SK-N-SH (cell line): ENCODE data around the gene NSMCE1. TPM values are rescaled to one million over a fixed set of nuclear protein-coding genes. Genes with fewer than 3 reads are reported as not detected.

ENCODE experiments used
- CTCF ChIA-PET: fragments of 300-600, 350-600 bp; formaldehyde crosslinking; extraction: SDS; loops from one replicate; lab custom pipeline; 2021; lab: Yijun Ruan, JAX
- POLR2A ChIA-PET: fragments of 350-600 bp; sonication (Branson Sonifier 250); formaldehyde crosslinking; extraction: SDS; loops from one replicate; lab custom pipeline; 2020; ENCODE audit warnings: antibody characterized with exemption, inconsistent platforms; lab: Yijun Ruan, JAX
- DNase-seq: peaks from one replicate; pipeline ENCODE4 v3.0.0; 2012
- H2AFZ ChIP-seq: fragments of 200-600 bp; sonication (generic); 2 replicates; pipeline ENCODE4 v1.8.1; 2016; ENCODE audit warnings: antibody characterized with exemption, mild to moderate bottlenecking, low read depth
- H3F3A ChIP-seq: fragments of 200-600 bp; sonication (generic); replicated peaks from 2 replicates; pipeline ENCODE3; 2016; ENCODE audit warnings: antibody characterized with exemption, mild to moderate bottlenecking; ENCODE audit not compliant: insufficient read depth
- H3K27ac ChIP-seq, 2 experiments: fragments of 200-500 bp in 1 of 2; fragments of 200-600 bp in 1 of 2; sonication (Bioruptor generic) in 1 of 2; sonication (generic), shearing (Covaris generic) in 1 of 2; 2 replicates each; pipeline versions ENCODE4 v1.5.1 to v1.6.1; 2014 to 2016; ENCODE audit warnings: low read depth in 2 of 2, inconsistent platforms in 1 of 2, low read length in 1 of 2, mild to moderate bottlenecking in 1 of 2, mixed read lengths in 1 of 2
- H3K27me3 ChIP-seq: fragments of 200-600 bp; sonication (generic), shearing (Covaris generic); 2 replicates; pipeline ENCODE4 v1.6.1; 2016; ENCODE audit warnings: mixed run types; ENCODE audit not compliant: insufficient read depth
- H3K36me3 ChIP-seq, 2 experiments: fragments of 200-500 bp in 1 of 2; fragments of 200-600 bp in 1 of 2; sonication (Bioruptor generic) in 1 of 2; sonication (generic) in 1 of 2; replicated peaks in 1 of 2; 2 replicates each; pipeline versions ENCODE3 to v1.5.1; 2014 to 2016; ENCODE audit warnings: low read length in 1 of 2, mild to moderate bottlenecking in 1 of 2; ENCODE audit not compliant: insufficient read depth in 2 of 2, control insufficient read depth in 1 of 2
- H3K4me1 ChIP-seq, 2 experiments: fragments of 200-500 bp in 1 of 2; fragments of 200-600 bp in 1 of 2; sonication (Bioruptor generic) in 1 of 2; sonication (generic), shearing (Covaris generic) in 1 of 2; 2 replicates each; pipeline versions ENCODE4 v1.5.1 to v1.6.1; 2014 to 2016; ENCODE audit warnings: low read depth in 1 of 2, low read length in 1 of 2, mixed run types in 1 of 2; ENCODE audit not compliant: insufficient read depth in 2 of 2, control insufficient read depth in 1 of 2
- H3K4me2 ChIP-seq: fragments of 200-600 bp; sonication (generic), shearing (Covaris generic); 2 replicates; pipeline ENCODE4 v1.6.1; 2017; ENCODE audit warnings: mixed run types
- H3K4me3 ChIP-seq, 2 experiments: fragments of 200-500 bp in 1 of 2; fragments of 200-600 bp in 1 of 2; sonication (Bioruptor generic) in 1 of 2; sonication (generic), shearing (Covaris generic) in 1 of 2; 2 replicates each; pipeline versions ENCODE4 v1.5.1 to v1.8.1; 2014 to 2016; ENCODE audit warnings: low read depth in 2 of 2, inconsistent platforms in 1 of 2, low read length in 1 of 2, mild to moderate bottlenecking in 1 of 2, mixed read lengths in 1 of 2, moderate library complexity in 1 of 2
- H3K79me2 ChIP-seq: fragments of 200-600 bp; sonication (generic); 2 replicates; pipeline ENCODE4 v1.8.1; 2017; ENCODE audit warnings: mild to moderate bottlenecking; ENCODE audit not compliant: insufficient read depth
- H3K9ac ChIP-seq: fragments of 200-600 bp; sonication (generic); 2 replicates; pipeline ENCODE4 v1.6.1; 2017; ENCODE audit warnings: mixed run types
- H3K9me2 ChIP-seq: fragments of 200-600 bp; sonication (generic); 2 replicates; pipeline ENCODE4 v1.6.1; 2017; ENCODE audit warnings: mixed run types
- H3K9me3 ChIP-seq: fragments of 200-600 bp; sonication (generic); 2 replicates; pipeline ENCODE4 v1.6.1; 2017; ENCODE audit warnings: mixed run types, mild to moderate bottlenecking, moderate library complexity
- H4K20me1 ChIP-seq: fragments of 200-600 bp; sonication (generic); 2 replicates; pipeline ENCODE4 v1.6.1; 2017; ENCODE audit warnings: mild to moderate bottlenecking, mixed run types; ENCODE audit not compliant: insufficient read depth
- EP300 ChIP-seq, 2 experiments: IDR thresholded peaks; 2 replicates each; pipeline versions ENCODE4 v1.4.0 to v1.6.1; 2012; ENCODE audit warnings: borderline replicate concordance in 1 of 2, low read depth in 1 of 2, low read length in 1 of 2
- EZH2phosphoT487 ChIP-seq: fragments of 200-600 bp; sonication (generic); IDR thresholded peaks from 2 replicates; pipeline ENCODE4 v1.6.1; 2017; ENCODE audit warnings: low read depth, mixed run types, mild to moderate bottlenecking, antibody characterized with exemption, moderate library complexity, borderline replicate concordance
- GATA2 ChIP-seq: sonication (generic); formaldehyde crosslinking; IDR thresholded peaks from 2 replicates; pipeline ENCODE4 v1.5.0; 2020; ENCODE audit warnings: mild to moderate bottlenecking, missing genetic modification reagents
- NFIC ChIP-seq: IDR thresholded peaks from 2 replicates; pipeline ENCODE4 v1.4.0; 2012; ENCODE audit warnings: borderline replicate concordance
- NRF1 ChIP-seq: IDR thresholded peaks from 2 replicates; pipeline ENCODE4 v1.6.1; 2012; ENCODE audit warnings: low read depth, mild to moderate bottlenecking, low read length
- POLR2AphosphoS5 ChIP-seq: IDR thresholded peaks from 2 replicates; pipeline ENCODE4 v1.6.1; 2012; ENCODE audit warnings: low read depth, low read length
- RAD21 ChIP-seq: IDR thresholded peaks from 2 replicates; pipeline ENCODE4 v1.6.1; 2012; ENCODE audit warnings: mild to moderate bottlenecking, low read length
- RCOR1 ChIP-seq: fragments of 150-350 bp; IDR thresholded peaks from 2 replicates; pipeline ENCODE4 v1.6.1; 2017; ENCODE audit warnings: antibody characterized with exemption, low read length
- SIN3A ChIP-seq: IDR thresholded peaks from 2 replicates; pipeline ENCODE4 v1.6.1; 2012; ENCODE audit warnings: low read depth, mild to moderate bottlenecking, low read length, moderate library complexity, borderline replicate concordance
- TAF1 ChIP-seq: IDR thresholded peaks from 2 replicates; pipeline ENCODE4 v1.6.1; 2012; ENCODE audit warnings: low read depth, mild to moderate bottlenecking, low read length, moderate library complexity, borderline replicate concordance
- TEAD4 ChIP-seq: IDR thresholded peaks from 2 replicates; pipeline ENCODE4 v1.4.0; 2012; ENCODE audit warnings: mild to moderate bottlenecking, borderline replicate concordance; ENCODE audit not compliant: insufficient read depth
- WGBS: methylation state at CpG from one replicate; pipeline ENCODE4 v1.1.6; 2017; ENCODE audit warnings: low lambda C conversion rate; 5-methylcytosine and 5-hydroxymethylcytosine counted together
- polyA plus RNA-seq, 3 experiments: library from polyadenylated mRNA; depleted of rRNA; stranded (reverse); fragments of >200 nt; gene quantifications; 2 replicates each; pipeline ENCODE4 v1.2.3, GENCODE V29; 2012
- TF ChIP-seq, protein P1 (sequence below): fragments of 150-350 bp; IDR thresholded peaks from 2 replicates; pipeline ENCODE4 v1.6.1; 2016; ENCODE audit warnings: mild to moderate bottlenecking, low read depth, low read length
- TF ChIP-seq, protein P2 (sequence below): IDR thresholded peaks from 2 replicates; pipeline ENCODE4 v1.4.0; 2012; ENCODE audit warnings: low read depth, borderline replicate concordance

The NSMCE1 gene
- polyA plus RNA-seq, 1 of the 3 experiments (the other 2 are of a cell fraction), result 39.8 TPM

DNA sequence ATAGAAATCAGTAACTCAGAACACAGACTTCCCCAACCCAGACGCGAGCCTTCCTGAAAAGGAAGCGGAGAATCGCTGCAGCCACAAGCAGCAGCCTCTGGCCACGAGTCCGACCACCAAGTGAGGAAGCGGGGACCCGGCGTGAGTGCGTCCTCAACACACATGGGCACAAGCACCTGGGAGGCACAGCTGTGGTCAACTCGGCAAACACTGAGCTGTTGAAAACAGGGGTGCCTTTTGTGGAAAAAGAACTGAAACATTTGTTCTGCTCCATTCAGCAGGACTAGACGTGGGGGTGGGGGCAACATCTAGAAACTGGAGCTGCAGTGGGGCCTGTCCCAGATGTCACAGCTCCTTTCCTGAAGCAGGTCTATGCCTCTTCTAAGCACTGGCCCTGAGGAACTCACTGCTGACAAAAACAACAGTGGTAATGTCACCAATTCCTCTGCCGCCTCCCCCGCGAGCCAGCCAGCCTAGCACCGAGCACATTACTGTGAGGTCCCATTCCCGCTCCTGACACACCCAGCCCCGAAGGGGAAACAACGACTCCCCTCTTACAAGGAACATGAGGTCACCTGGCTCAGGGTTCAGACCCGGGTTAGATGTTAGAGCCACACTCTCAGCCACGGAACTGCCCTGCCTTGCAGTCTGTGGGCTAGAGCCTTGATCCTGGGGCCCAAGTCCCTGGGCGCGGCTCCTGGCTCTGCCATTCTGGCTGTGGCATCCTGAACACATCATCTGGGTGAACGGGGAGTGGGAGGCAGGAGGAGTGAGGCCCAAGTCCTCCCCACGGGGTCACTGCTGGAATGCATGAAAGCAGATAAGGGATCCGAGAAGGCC lies 36.3 kb downstream of the NSMCE1 start:
- Histone ChIP-seq H3K9me2 (no peaks in the 10 kb centered on the region), H3F3A (peaks cover 3% of the 10 kb centered on the region), H3K36me3 (peaks cover 0 to 24% of the 10 kb centered on the region in 2 experiments), H2AFZ (no peak overlapping the region), H3K79me2 (no peaks in the 10 kb centered on the region), H4K20me1 (no peaks in the 10 kb centered on the region), H3K4me1 (peaks cover 19 to 20% of the 10 kb centered on the region in 2 experiments; a peak in 3 of 4 replicates), H3K27ac (no peak overlapping the region), H3K9me3 (no peaks in the 10 kb centered on the region), H3K4me2 (no peak overlapping the region), H3K27me3 (no peaks in the 10 kb centered on the region), H3K4me3 (no peak overlapping the region), H3K9ac (no peak overlapping the region)
- 91% methylated on average over 20 of the region's 26 CpGs for WGBS
- ChIA-PET CTCF (interaction anchor here (0.6 to 7.2 kb wide), 3 partner anchors 10 to 144 kb away, joined by 3 to 66 read pairs (median 5); no protein-coding TSS in a partner anchor), POLR2A (no interaction called here)
- TF ChIP-seq POLR2AphosphoS5 (no peak), NRF1 (no peak)
- TF ChIP-seq, protein P1, sequence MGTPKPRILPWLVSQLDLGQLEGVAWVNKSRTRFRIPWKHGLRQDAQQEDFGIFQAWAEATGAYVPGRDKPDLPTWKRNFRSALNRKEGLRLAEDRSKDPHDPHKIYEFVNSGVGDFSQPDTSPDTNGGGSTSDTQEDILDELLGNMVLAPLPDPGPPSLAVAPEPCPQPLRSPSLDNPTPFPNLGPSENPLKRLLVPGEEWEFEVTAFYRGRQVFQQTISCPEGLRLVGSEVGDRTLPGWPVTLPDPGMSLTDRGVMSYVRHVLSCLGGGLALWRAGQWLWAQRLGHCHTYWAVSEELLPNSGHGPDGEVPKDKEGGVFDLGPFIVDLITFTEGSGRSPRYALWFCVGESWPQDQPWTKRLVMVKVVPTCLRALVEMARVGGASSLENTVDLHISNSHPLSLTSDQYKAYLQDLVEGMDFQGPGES, result no peak
- DNase-seq, result no peak

DNA sequence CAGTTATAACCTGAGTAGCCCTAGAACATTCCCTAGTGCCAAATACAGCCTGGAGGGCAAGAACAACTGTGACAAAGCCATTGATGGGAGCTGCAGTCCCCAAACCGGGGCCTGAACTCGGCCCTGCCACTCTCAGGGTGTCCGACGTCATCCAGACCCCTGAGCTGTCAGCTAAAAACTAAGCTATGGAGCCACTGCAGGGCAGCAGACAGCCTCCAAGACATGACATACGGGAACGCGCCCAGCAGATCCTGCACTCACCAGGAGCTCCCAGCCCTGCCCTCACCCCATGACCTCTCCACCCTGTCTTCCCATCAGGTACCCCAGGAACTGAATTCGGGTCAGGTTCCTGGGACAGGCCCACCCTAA lies 36.9 kb downstream of the NSMCE1 start:
- Histone ChIP-seq H3K4me1 (peaks cover 14% of the 10 kb centered on the region in 2 experiments; a peak in 3 of 4 replicates), H3K27ac (no peak overlapping the region), H3K36me3 (peaks cover 0 to 24% of the 10 kb centered on the region in 2 experiments), H3K4me3 (no peak overlapping the region), H3K4me2 (no peak overlapping the region), H3K9me3 (no peaks in the 10 kb centered on the region), H3K9me2 (no peaks in the 10 kb centered on the region), H2AFZ (no peak overlapping the region), H3K79me2 (no peaks in the 10 kb centered on the region), H4K20me1 (no peaks in the 10 kb centered on the region), H3K9ac (no peak overlapping the region), H3F3A (peaks cover 3% of the 10 kb centered on the region), H3K27me3 (no peaks in the 10 kb centered on the region)
- ChIA-PET POLR2A (no interaction called here), CTCF (interaction anchor here (0.6 to 7.2 kb wide), 4 partner anchors 9 to 144 kb away, joined by 3 to 66 read pairs (median 4); no protein-coding TSS in a partner anchor)
- no peak for TF ChIP-seq RAD21
- TF ChIP-seq, protein P2, sequence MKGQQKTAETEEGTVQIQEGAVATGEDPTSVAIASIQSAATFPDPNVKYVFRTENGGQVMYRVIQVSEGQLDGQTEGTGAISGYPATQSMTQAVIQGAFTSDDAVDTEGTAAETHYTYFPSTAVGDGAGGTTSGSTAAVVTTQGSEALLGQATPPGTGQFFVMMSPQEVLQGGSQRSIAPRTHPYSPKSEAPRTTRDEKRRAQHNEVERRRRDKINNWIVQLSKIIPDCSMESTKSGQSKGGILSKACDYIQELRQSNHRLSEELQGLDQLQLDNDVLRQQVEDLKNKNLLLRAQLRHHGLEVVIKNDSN, result no peak
- no peak for TF ChIP-seq NFIC
- no peak for TF ChIP-seq RCOR1
- TF ChIP-seq TAF1, result no peak
- no peak for TF ChIP-seq SIN3A
- TF ChIP-seq GATA2, result no peak
- TF ChIP-seq EZH2phosphoT487, result no peak
- TF ChIP-seq EP300 (IDR thresholded peaks at IDR 0.05; ENCODE audit: borderline replicate concordance in 1 of 2, low read depth in 1 of 2, low read length in 1 of 2), result no peak
- TF ChIP-seq TEAD4, result no peak
- 93% methylated on average over 4 of the region's 8 CpGs for WGBS
- DNase-seq, result no peak
